ENCODE measurements around the gene UGT1A3.

Gene UGT1A3

GRCh38 chr2:233779722-233780121 is 50.9 kb downstream of the UGT1A3 start:
- Histone ChIP-seq H3K27me3 (ENCODE audit: insufficient read depth, low read length) (peaks cover 4% of the 10 kb centered on the region; the same call in 1 of the 2 replicates), H3K27ac (ENCODE audit: low read depth, low read length, poor library complexity, severe bottlenecking) (no peak overlapping the region), H3K4me1 (ENCODE audit: insufficient read depth, low read length, severe bottlenecking) (no peaks in the 10 kb centered on the region), H3K9me2 (ENCODE audit: low read depth, low read length) (no peaks in the 10 kb centered on the region), H3K9me3 (ENCODE audit: low read length) (no peaks in the 10 kb centered on the region), H3K4me2 (ENCODE audit: low read length) (no peak overlapping the region), H2AFZ (ENCODE audit: low read length) (no peak overlapping the region), H3K4me3 (ENCODE audit: low read depth, low read length, poor library complexity, severe bottlenecking) (no peak overlapping the region), H4K20me1 (ENCODE audit: insufficient read depth, low read length) (no peaks in the 10 kb centered on the region), H3K79me2 (ENCODE audit: insufficient read depth, low read length) (no peaks in the 10 kb centered on the region), H3K36me3 (ENCODE audit: insufficient read depth, low read length) (no peaks in the 10 kb centered on the region), H3K9ac (ENCODE audit: low read length) (no peak overlapping the region), H3F3A (ENCODE audit: insufficient read depth, low read length) (no peaks in the 10 kb centered on the region)
- TF ChIP-seq EZH2 (IDR thresholded peaks at IDR 0.05; ENCODE audit: borderline replicate concordance, low read length) (no peak), CTCF (IDR thresholded peaks at IDR 0.05; ENCODE audit: low read length) (no peak)

- Histone ChIP-seq H3K9me2 (ENCODE audit: low read depth, low read length) (no peaks in the 10 kb centered on the region), H2AFZ (ENCODE audit: low read length) (no peak overlapping the region), H4K20me1 (ENCODE audit: insufficient read depth, low read length) (no peaks in the 10 kb centered on the region), H3K9me3 (ENCODE audit: low read length) (no peaks in the 10 kb centered on the region), H3K27me3 (ENCODE audit: insufficient read depth, low read length) (peaks cover 4% of the 10 kb centered on the region; the same call in 1 of the 2 replicates), H3K4me3 (ENCODE audit: low read depth, low read length, poor library complexity, severe bottlenecking) (no peak overlapping the region), H3K9ac (ENCODE audit: low read length) (no peak overlapping the region), H3K4me1 (ENCODE audit: insufficient read depth, low read length, severe bottlenecking) (no peaks in the 10 kb centered on the region), H3K4me2 (ENCODE audit: low read length) (no peak overlapping the region), H3K79me2 (ENCODE audit: insufficient read depth, low read length) (no peaks in the 10 kb centered on the region), H3F3A (ENCODE audit: insufficient read depth, low read length) (no peaks in the 10 kb centered on the region), H3K27ac (ENCODE audit: low read depth, low read length, poor library complexity, severe bottlenecking) (no peak overlapping the region), H3K36me3 (ENCODE audit: insufficient read depth, low read length) (no peaks in the 10 kb centered on the region)
- no peak for TF ChIP-seq EZH2 (IDR thresholded peaks at IDR 0.05; ENCODE audit: borderline replicate concordance, low read length)
- no peak for TF ChIP-seq CTCF (IDR thresholded peaks at IDR 0.05; ENCODE audit: low read length)
Observed at GRCh38 chr2:233780771-233781170, 51.9 kb downstream of the UGT1A3 start.

- Histone ChIP-seq H3K4me2 (ENCODE audit: low read length) (no peak overlapping the region), H3K4me1 (ENCODE audit: insufficient read depth, low read length, severe bottlenecking) (peaks cover 21% of the 10 kb centered on the region), H3K9me3 (ENCODE audit: low read length) (no peaks in the 10 kb centered on the region), H3K9ac (ENCODE audit: low read length) (no peak overlapping the region), H3K27ac (ENCODE audit: low read depth, low read length, poor library complexity, severe bottlenecking) (no peak overlapping the region), H3K4me3 (ENCODE audit: low read depth, low read length, poor library complexity, severe bottlenecking) (no peak overlapping the region), H3F3A (ENCODE audit: insufficient read depth, low read length) (no peaks in the 10 kb centered on the region), H3K36me3 (ENCODE audit: insufficient read depth, low read length) (no peaks in the 10 kb centered on the region), H2AFZ (ENCODE audit: low read length) (no peak overlapping the region), H3K9me2 (ENCODE audit: low read depth, low read length) (no peaks in the 10 kb centered on the region), H4K20me1 (ENCODE audit: insufficient read depth, low read length) (no peaks in the 10 kb centered on the region), H3K27me3 (ENCODE audit: insufficient read depth, low read length) (no peaks in the 10 kb centered on the region; the same call in 1 of the 2 replicates), H3K79me2 (ENCODE audit: insufficient read depth, low read length) (no peaks in the 10 kb centered on the region)
- no peak for TF ChIP-seq EZH2 (IDR thresholded peaks at IDR 0.05; ENCODE audit: borderline replicate concordance, low read length)
- TF ChIP-seq CTCF (IDR thresholded peaks at IDR 0.05; ENCODE audit: low read length) = no peak
Observed at GRCh38 chr2:233789554-233789953, 60.7 kb downstream of the UGT1A3 start.
